Urothelium cell line (cell line): Measurements from ENCODE around the gene ZNF689.

Experiments used
- DNase-seq: peaks from one replicate; pipeline ENCODE4 v3.0.0; 2011; ENCODE audit warnings: low spot score, mixed read lengths
- FAIRE-seq: peaks from 2 replicates; lab custom pipeline; 2011; peaks lifted over from hg19 to GRCh38; lab: Jason Lieb, UNC

ZNF689 gene

GRCh38 chr16:30566531-30566930, 43.7 kb downstream of the ZNF689 start:
- no peak for DNase-seq
- no peak for FAIRE-seq

DNA sequence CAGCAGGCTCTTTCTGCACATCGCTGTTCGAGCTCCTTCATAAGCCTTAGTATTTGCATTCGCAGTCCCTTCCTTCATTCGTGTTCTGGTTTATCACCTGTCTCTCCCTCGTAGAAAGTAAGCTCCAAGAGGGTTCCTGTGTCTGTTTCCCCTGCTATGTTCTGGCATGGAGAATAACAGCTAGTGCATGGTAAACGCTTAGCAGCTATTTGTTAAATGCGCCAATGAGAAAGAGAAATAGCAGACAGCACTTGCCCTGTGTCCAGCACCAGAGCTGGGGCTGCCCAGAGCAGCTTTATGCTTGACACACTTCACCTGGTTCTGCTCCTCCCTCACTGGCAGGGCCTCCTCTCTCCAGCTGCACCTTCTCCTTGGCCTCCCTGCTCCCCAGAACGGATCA, 44.2 kb downstream of the ZNF689 start:
- FAIRE-seq (no peak), DNase-seq (no peak)

GRCh38 chr16:30565526-30565925, 44.7 kb downstream of the ZNF689 start:
- FAIRE-seq (no peak), DNase-seq (no peak)

- DNase-seq (no peak), FAIRE-seq (no peak)
These were observed 48.2 kb downstream of the ZNF689 start for GRCh38 chr16:30562021-30562420.

GRCh38 chr16:30561089-30561816, 48.9 kb downstream of the ZNF689 start:
- no peak for DNase-seq
- no peak for FAIRE-seq

- FAIRE-seq (no peak), DNase-seq (no peak)
These were observed 50.5 kb downstream of the ZNF689 start for GRCh38 chr16:30559690-30560089.

DNA sequence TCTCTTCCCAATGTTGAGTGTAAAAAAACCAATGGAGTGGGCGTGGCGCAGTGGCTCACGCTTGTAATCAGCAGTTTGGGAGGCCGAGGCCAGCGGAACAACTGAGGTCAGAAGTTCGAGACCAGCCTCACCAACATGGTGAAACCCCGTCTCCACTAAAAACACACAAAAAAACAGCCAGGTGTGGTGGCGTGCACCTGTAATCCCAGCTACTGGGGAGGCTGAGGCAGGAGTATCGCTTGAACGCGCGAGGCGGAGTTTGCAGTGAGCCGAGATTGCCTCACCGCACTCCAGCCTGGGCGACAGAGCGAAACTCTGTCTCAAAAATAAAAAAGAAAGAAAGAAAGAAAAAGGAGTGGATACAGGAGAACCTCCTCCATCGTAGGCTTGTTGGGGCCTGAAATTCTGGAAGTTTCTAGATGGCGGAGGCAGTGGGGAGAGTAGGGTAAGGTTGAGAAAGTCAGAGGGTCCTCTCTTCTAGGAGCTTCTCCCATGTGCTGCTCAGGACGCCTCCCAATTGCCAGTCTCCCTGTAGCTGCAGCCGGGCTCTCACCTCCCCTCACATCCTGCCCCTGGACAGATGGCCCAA, 51.3 kb downstream of the ZNF689 start:
- FAIRE-seq: no peak
- no peak for DNase-seq

GRCh38 chr16:30557957-30558788, 52.0 kb downstream of the ZNF689 start, which contains the start of gene ZNF764:
ZNF764 (minus strand) TSS chr16:30558374; CDS start chr16:30558182, 192 bp downstream.
- DNase-seq (peak; percentile 93), FAIRE-seq (no peak)

- FAIRE-seq (no peak), DNase-seq (no peak)
These were observed 52.6 kb downstream of the ZNF689 start for GRCh38 chr16:30557707-30557956.

DNA sequence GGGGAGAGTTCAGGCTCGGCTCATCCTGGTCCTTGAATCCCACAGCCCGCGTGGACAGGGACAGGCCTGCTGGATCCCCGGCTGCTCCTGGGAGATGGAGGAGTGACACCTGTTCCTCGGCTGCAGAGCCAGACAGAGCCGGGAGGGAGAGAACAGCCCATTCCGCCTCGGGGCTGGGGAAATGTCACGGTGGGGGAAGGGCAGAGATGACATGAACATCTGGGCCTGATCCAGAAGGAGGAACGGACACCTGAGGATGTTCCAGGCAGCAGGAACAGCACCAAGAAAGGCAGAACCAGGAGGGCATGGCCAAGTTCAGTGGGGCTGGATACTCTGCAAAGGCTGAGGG, 54.1 kb downstream of the ZNF689 start:
- no peak for DNase-seq
- no peak for FAIRE-seq

DNA sequence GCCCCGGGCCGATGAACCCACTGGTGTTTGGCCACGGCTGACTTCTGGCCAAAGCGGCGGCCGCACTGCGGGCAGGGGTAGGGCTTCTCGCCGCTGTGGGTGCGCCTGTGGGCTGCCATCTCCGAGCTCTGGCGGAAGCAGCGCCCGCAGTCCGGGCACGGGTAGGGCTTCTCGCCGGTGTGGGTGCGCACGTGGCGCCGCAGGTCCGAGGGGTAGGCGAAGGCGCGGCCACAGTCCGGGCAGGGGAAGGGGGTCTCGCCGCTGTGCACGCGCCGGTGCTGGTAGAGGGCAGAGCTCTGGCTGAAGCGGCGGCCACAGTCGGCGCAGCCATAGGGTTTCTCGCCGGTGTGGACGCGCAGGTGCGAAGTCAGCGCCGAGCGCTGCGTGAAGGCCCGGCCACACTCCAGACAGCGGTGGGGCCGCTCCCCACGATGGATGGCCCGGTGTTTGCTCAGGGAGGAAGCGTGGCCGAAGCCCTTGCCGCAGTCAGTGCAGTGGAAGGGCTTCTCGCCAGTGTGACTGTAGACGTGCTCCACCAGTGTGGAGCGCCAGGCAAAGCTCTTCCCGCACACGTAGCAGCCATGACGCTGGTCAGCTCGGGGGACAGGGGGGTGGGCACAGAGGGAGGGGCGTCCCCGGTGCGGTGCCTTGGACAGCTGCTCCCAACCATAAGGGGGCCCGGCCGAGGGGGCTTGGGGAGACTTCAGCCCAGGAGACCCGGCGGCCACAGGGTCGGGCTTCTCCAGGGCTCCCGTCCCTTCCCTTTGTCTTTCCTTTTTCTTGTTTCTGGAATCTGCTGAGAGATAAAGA, 54.7 kb downstream of the ZNF689 start:
- no peak for DNase-seq
- FAIRE-seq: no peak

- FAIRE-seq: no peak
These were observed 55.5 kb downstream of the ZNF689 start for GRCh38 chr16:30554557-30555314.

GRCh38 chr16:30553393-30553899, 56.7 kb downstream of the ZNF689 start:
- FAIRE-seq (no peak), DNase-seq (no peak)

More at GRCh38 chr16:30554557-30555314, 55.5 kb downstream of the ZNF689 start:
- no peak for DNase-seq

- DNase-seq: no peak
- FAIRE-seq: no peak
These were observed 57.2 kb downstream of the ZNF689 start for GRCh38 chr16:30552956-30553355.
